ENCODE results near the gene PDIK1L.

DNA sequence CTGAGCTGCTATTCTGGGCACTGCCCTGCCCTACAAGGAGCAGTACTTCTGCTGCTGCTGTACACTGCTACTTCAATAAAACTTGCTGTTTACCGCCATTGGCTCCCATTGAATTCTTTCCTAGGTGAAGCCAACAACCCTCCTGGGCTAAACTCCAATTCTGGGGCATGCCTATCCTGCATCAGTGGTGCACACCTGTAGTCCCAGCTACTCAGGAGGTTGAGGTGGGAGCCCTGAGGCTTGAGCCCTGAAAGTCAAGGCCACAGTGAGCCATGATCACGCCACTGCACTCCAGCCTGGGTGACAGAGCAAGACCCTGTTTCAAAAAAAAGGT, 21.2 kb downstream of the PDIK1L start:
- TF ChIP-seq, protein P1, sequence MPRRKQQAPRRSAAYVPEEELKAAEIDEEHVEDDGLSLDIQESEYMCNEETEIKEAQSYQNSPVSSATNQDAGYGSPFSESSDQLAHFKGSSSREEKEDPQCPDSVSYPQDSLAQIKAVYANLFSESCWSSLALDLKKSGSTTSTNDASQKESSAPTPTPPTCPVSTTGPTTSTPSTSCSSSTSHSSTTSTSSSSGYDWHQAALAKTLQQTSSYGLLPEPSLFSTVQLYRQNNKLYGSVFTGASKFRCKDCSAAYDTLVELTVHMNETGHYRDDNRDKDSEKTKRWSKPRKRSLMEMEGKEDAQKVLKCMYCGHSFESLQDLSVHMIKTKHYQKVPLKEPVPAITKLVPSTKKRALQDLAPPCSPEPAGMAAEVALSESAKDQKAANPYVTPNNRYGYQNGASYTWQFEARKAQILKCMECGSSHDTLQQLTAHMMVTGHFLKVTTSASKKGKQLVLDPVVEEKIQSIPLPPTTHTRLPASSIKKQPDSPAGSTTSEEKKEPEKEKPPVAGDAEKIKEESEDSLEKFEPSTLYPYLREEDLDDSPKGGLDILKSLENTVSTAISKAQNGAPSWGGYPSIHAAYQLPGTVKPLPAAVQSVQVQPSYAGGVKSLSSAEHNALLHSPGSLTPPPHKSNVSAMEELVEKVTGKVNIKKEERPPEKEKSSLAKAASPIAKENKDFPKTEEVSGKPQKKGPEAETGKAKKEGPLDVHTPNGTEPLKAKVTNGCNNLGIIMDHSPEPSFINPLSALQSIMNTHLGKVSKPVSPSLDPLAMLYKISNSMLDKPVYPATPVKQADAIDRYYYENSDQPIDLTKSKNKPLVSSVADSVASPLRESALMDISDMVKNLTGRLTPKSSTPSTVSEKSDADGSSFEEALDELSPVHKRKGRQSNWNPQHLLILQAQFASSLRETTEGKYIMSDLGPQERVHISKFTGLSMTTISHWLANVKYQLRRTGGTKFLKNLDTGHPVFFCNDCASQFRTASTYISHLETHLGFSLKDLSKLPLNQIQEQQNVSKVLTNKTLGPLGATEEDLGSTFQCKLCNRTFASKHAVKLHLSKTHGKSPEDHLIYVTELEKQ (CRISPR knock-in tag; IDR thresholded peaks at IDR 0.05): no peak
- TF ChIP-seq ZNF274 (IDR thresholded peaks at IDR 0.05; ENCODE audit: borderline replicate concordance, low read depth, low read length) (no peak), ZZZ3 (IDR thresholded peaks at IDR 0.05) (no peak)
- TF ChIP-seq, protein P2, sequence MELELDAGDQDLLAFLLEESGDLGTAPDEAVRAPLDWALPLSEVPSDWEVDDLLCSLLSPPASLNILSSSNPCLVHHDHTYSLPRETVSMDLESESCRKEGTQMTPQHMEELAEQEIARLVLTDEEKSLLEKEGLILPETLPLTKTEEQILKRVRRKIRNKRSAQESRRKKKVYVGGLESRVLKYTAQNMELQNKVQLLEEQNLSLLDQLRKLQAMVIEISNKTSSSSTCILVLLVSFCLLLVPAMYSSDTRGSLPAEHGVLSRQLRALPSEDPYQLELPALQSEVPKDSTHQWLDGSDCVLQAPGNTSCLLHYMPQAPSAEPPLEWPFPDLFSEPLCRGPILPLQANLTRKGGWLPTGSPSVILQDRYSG (tag; conservative IDR thresholded peaks at IDR 0.05; ENCODE audit: low read depth): no peak
